Fibroblast of the aortic adventitia (primary cell): ENCODE data around the gene BCL6. TPM values are rescaled to one million over a fixed set of nuclear protein-coding genes. Genes with fewer than 3 reads are reported as not detected.
A peak's percentile ranks its signal among the peaks of the same experiment; 100 is the strongest.

Experiments used
- DNase-seq: peaks from one replicate; pipeline ENCODE4 v3.0.0-alpha.2; 2010; ENCODE audit warnings: low read depth
- H3K4me3 ChIP-seq: 2 replicates; pipeline ENCODE4 v1.5.1; 2011; ENCODE audit warnings: low read depth, mild to moderate bottlenecking, control low read depth, low read length, moderate library complexity
- CTCF ChIP-seq: IDR thresholded peaks from 2 replicates; pipeline ENCODE4 v1.5.1; 2011; ENCODE audit warnings: mild to moderate bottlenecking, low read length, control low read depth, inconsistent platforms; ENCODE audit not compliant: insufficient read depth
- total RNA-seq: library from RNA; depleted of rRNA; stranded (reverse); fragments of >200 nt; gene quantifications from 2 replicates; pipeline ENCODE4 v1.2.3, GENCODE V29; 2012; ENCODE audit warnings: low replicate concordance

Gene BCL6
- total RNA-seq, 1 donor, result 24.8 TPM

GRCh38 chr3:187742351-187743171 lies 2.7 kb downstream of the BCL6 start:
- peak; percentile 82 for DNase-seq
- peak overlapping the region; percentile 87 for H3K4me3 ChIP-seq
- no peak for TF ChIP-seq CTCF

GRCh38 chr3:187741403-187742350 lies 3.6 kb downstream of the BCL6 start:
- peak; percentile 82 for TF ChIP-seq CTCF
- H3K4me3 ChIP-seq, result peak overlapping the region; percentile 87
- peak; percentile 88 for DNase-seq

- peak overlapping the region; percentile 76 for H3K4me3 ChIP-seq
- peak; percentile 80 for TF ChIP-seq CTCF
- DNase-seq, result peak; percentile 92
Observed at GRCh38 chr3:187740421-187741399, 4.6 kb downstream of the BCL6 start.

GRCh38 chr3:187739561-187740332 lies 5.5 kb downstream of the BCL6 start:
- peak; percentile 84 for TF ChIP-seq CTCF
- peak overlapping the region; percentile 76 for H3K4me3 ChIP-seq

GRCh38 chr3:187739094-187739560 lies 6.1 kb downstream of the BCL6 start:
- DNase-seq, result no peak
- TF ChIP-seq CTCF, result no peak

More at GRCh38 chr3:187739561-187740332, 5.5 kb downstream of the BCL6 start:
- DNase-seq, result peak; percentile 99

More at GRCh38 chr3:187739094-187739560, 6.1 kb downstream of the BCL6 start:
- H3K4me3 ChIP-seq, result peak overlapping the region; percentile 76
